ENCODE data around the gene ZNF345. TPM values are rescaled to one million over a fixed set of nuclear protein-coding genes. Genes with fewer than 3 reads are reported as not detected.
A peak's percentile ranks its signal among the peaks of the same experiment; 100 is the strongest.

The ZNF345 gene
- total and polyA plus RNA-seq, 2 of the 4 experiments (the other 2 are of a cell fraction) = 1.8 to 3.0 TPM

- H3K36me3 ChIP-seq (ENCODE audit: control insufficient read depth, insufficient read depth, low read length) = peaks cover 3% of the 10 kb centered on the region
- no peaks in the 10 kb centered on the region for H3K27me3 ChIP-seq (ENCODE audit: control insufficient read depth, insufficient read depth, low read length)
- H4K91ac ChIP-seq (ENCODE audit: insufficient read depth, low read depth, low read length) = peak within 1 kb of the TSS; percentile 99
- dilution Hi-C loops (cut with HindIII; ENCODE audit: low sequenced_read_pairs, unreplicated experiment) (no loop called here), in situ Hi-C loops (cut with MboI; ENCODE audit: low sequenced_read_pairs) (no loop called here), intact Hi-C loops (cut with micrococcal nuclease) (loop anchor here (1.0 to 5.0 kb wide), 2 partner anchors 57 to 64 kb away; partner anchors contain the start of gene ZNF345)
- H3K27ac ChIP-seq (ENCODE audit: insufficient read depth, low read length) = peak within 1 kb of the TSS; percentile 98
- no TSS peak for BruUV-seq (replicated peaks)
- peak within 1 kb of the TSS; percentile 98 for H3K4ac ChIP-seq (ENCODE audit: low read depth, low read length)
- H3K56ac ChIP-seq (ENCODE audit: extremely low read depth, insufficient read depth, low read length) = peak within 1 kb of the TSS; percentile 94
- peak within 1 kb of the TSS; percentile 96 for H3K9ac ChIP-seq (ENCODE audit: low read depth, low read length)
- peak within 1 kb of the TSS; percentile 86 for H3K14ac ChIP-seq (replicated peaks; ENCODE audit: low read depth, low read length)
- ChIA-PET POLR2A (ENCODE audit: unreplicated experiment) (no interaction called here), CTCF (no interaction called here)
- H3K9me1 ChIP-seq (ENCODE audit: insufficient read depth, low read length) = no peaks in the 10 kb centered on the region
- H4K8ac ChIP-seq (ENCODE audit: low read depth in 2 of 2, low read length in 2 of 2) = peak within 1 kb of the TSS; percentile 95 to 98
- peak within 1 kb of the TSS; percentile 92 for H3K4me2 ChIP-seq (ENCODE audit: low read depth, low read length)
- peak within 1 kb of the TSS; percentile 100 for H2AFZ ChIP-seq (replicated peaks; ENCODE audit: low read length, poor library complexity)
- H3K4me3 ChIP-seq (ENCODE audit: insufficient read depth, low read depth, low read length) = peak within 1 kb of the TSS; percentile 87
- peak within 1 kb of the TSS; percentile 96 for H2AK9ac ChIP-seq (replicated peaks; ENCODE audit: low read depth, low read length, poor library complexity)
- peak within 1 kb of the TSS; percentile 97 for H2BK120ac ChIP-seq (ENCODE audit: low read depth, low read length)
- 0 to 100% methylated on average over 2 to 27 of the region's 57 CpGs for WGBS, 2 experiments (ENCODE audit: extremely low coverage in 2 of 2, insufficient read length in 1 of 2)
- ATAC-seq (ENCODE audit: low read depth) (peak; percentile 97), DNase-seq (peak; percentile 83)
- peak within 1 kb of the TSS; percentile 25; the same call in 1 of the 3 replicates for H2BK15ac ChIP-seq (ENCODE audit: low read depth, low read length)
- H3K79me1 ChIP-seq (ENCODE audit: low read depth in 1 of 2, low read length in 2 of 2) = peaks cover 15 to 16% of the 10 kb centered on the region in 2 experiments
- peak within 1 kb of the TSS; percentile 77; the same call in 1 of the 2 replicates for H2BK20ac ChIP-seq (ENCODE audit: low read depth, low read length)
- H2AK5ac ChIP-seq (ENCODE audit: low read depth, low read length) = peak within 1 kb of the TSS; percentile 39; the same call in 1 of the 2 replicates
- peak within 1 kb of the TSS; percentile 98 for H2BK5ac ChIP-seq (ENCODE audit: low read depth, low read length, poor library complexity, severe bottlenecking)
- no peaks in the 10 kb centered on the region for H3K4me1 ChIP-seq (ENCODE audit: control insufficient read depth, insufficient read depth, low read length)
- H4K5ac ChIP-seq (ENCODE audit: low read depth, low read length) = peak within 1 kb of the TSS; percentile 94
- H3K23ac ChIP-seq (ENCODE audit: low read depth, low read length) = peak within 1 kb of the TSS; percentile 37
- peaks cover 2% of the 10 kb centered on the region; the same call in 1 of the 2 replicates for H3K9me3 ChIP-seq (ENCODE audit: control insufficient read depth, insufficient read depth, low read length)
- H4K20me1 ChIP-seq (ENCODE audit: insufficient read depth, low read length) = no peaks in the 10 kb centered on the region
- H3K18ac ChIP-seq (ENCODE audit: low read depth, low read length) = peak within 1 kb of the TSS; percentile 95
- TF ChIP-seq FOS (IDR thresholded peaks at IDR 0.05; ENCODE audit: low read depth, low read length) (no peak), CEBPB (IDR thresholded peaks at IDR 0.05; ENCODE audit: low read depth, low read length) (peak; percentile 61), CTCF (conservative IDR thresholded peaks at IDR 0.05; ENCODE audit: low read depth, low read length) (peak; percentile 63), NFE2L2 (IDR thresholded peaks at IDR 0.05; ENCODE audit: low read depth, low read length) (no peak), RFX5 (IDR thresholded peaks at IDR 0.05; ENCODE audit: low read depth, low read length) (no peak), CHD1 (IDR thresholded peaks at IDR 0.05; ENCODE audit: low read depth, low read length) (no peak), USF2 (IDR thresholded peaks at IDR 0.05; ENCODE audit: low read depth, low read length) (no peak), BHLHE40 (IDR thresholded peaks at IDR 0.05; ENCODE audit: low read depth, low read length) (no peak), POLR2A (IDR thresholded peaks at IDR 0.05; ENCODE audit: low read depth, low read length) (0 out of 2 replicates have a peak, but pooled peaks have one; percentile 18), MAZ (IDR thresholded peaks at IDR 0.05; ENCODE audit: borderline replicate concordance, low read depth, low read length) (0 out of 2 replicates have a peak, but pooled peaks have one; percentile 17), MAFK (IDR thresholded peaks at IDR 0.05; ENCODE audit: low read depth, low read length) (no peak), MXI1 (IDR thresholded peaks at IDR 0.05; ENCODE audit: borderline replicate concordance, low read depth, low read length) (peak; percentile 84; the same call in 1 of the 2 replicates)
- TF ChIP-seq, protein P1, sequence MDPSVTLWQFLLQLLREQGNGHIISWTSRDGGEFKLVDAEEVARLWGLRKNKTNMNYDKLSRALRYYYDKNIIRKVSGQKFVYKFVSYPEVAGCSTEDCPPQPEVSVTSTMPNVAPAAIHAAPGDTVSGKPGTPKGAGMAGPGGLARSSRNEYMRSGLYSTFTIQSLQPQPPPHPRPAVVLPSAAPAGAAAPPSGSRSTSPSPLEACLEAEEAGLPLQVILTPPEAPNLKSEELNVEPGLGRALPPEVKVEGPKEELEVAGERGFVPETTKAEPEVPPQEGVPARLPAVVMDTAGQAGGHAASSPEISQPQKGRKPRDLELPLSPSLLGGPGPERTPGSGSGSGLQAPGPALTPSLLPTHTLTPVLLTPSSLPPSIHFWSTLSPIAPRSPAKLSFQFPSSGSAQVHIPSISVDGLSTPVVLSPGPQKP (IDR thresholded peaks at IDR 0.05; ENCODE audit: borderline replicate concordance, low read depth, low read length) = no peak
Observed at GRCh38 chr19:36915992-36916830, 65.5 kb downstream of the ZNF345 start, which contains the start of the genes ZNF568 and ZNF829. ZNF568 (plus strand) TSS chr19:36916332; CDS start chr19:36922771, 6,439 bp downstream. ZNF829 (minus strand) TSS chr19:36916291; CDS start chr19:36915167, 1,124 bp downstream.
